Liver (tissue), 9 donors: ENCODE results near the gene SCGN. TPM values are rescaled to one million over a fixed set of nuclear protein-coding genes. Genes with fewer than 3 reads are reported as not detected.

Experiments
- DNase-seq: peaks from one replicate; pipeline ENCODE4 v3.0.0-alpha.2; 2017; ENCODE audit warnings: low spot score
- H3K27ac ChIP-seq, 2 donors: one replicate each; pipeline ENCODE4 v1.7.0; 2013; ENCODE audit warnings: inconsistent platforms in 2 of 2, low read length in 2 of 2, control low read depth in 1 of 2, low read depth in 1 of 2, mild to moderate bottlenecking in 1 of 2
- H3K27me3 ChIP-seq, 4 donors: one replicate each; pipeline versions ENCODE4 v1.6.1 to v1.7.0; 2013; ENCODE audit warnings: low read length in 3 of 4, inconsistent platforms in 1 of 4, mild to moderate bottlenecking in 1 of 4, moderate library complexity in 1 of 4; ENCODE audit not compliant: control insufficient read depth in 4 of 4, insufficient read depth in 4 of 4
- H3K36me3 ChIP-seq, 4 donors: one replicate each; pipeline versions ENCODE4 v1.6.1 to v1.7.0; 2013; ENCODE audit warnings: low read length in 3 of 4, mild to moderate bottlenecking in 3 of 4, low read depth in 1 of 4, moderate library complexity in 1 of 4; ENCODE audit not compliant: control insufficient read depth in 4 of 4, insufficient read depth in 3 of 4
- H3K4me1 ChIP-seq, 4 donors: one replicate each; pipeline versions ENCODE4 v1.6.1 to v1.7.0; 2013; ENCODE audit warnings: low read length in 3 of 4, mild to moderate bottlenecking in 3 of 4, moderate library complexity in 1 of 4; ENCODE audit not compliant: control insufficient read depth in 4 of 4, insufficient read depth in 4 of 4
- H3K4me3 ChIP-seq, 3 donors: one replicate each; pipeline versions ENCODE4 v1.6.1 to v1.7.0; 2013; ENCODE audit warnings: low read length in 3 of 3, control low read depth in 1 of 3, low read depth in 1 of 3, mild to moderate bottlenecking in 1 of 3
- H3K9ac ChIP-seq, 2 donors: one replicate each; pipeline ENCODE4 v1.7.0; 2013; ENCODE audit warnings: low read length in 2 of 2, mild to moderate bottlenecking in 2 of 2, moderate library complexity in 2 of 2, control low read depth in 1 of 2, low read depth in 1 of 2
- H3K9me3 ChIP-seq, 4 donors: one replicate each; pipeline versions ENCODE4 v1.6.1 to v1.7.0; 2013; ENCODE audit warnings: low read length in 3 of 4; ENCODE audit not compliant: control insufficient read depth in 4 of 4
- ATF3 ChIP-seq: IDR thresholded peaks from 2 replicates; pipeline ENCODE4 v1.6.1; 2016; ENCODE audit warnings: antibody characterized with exemption
- CTCF ChIP-seq: fragments of 150-350 bp; IDR thresholded peaks from 2 replicates; pipeline ENCODE4 v1.5.1; 2017; ENCODE audit warnings: improper control_type of control experiment, low read depth, low read length; ENCODE audit not compliant: missing input control
- EGR1 ChIP-seq, 2 donors: IDR thresholded peaks; 2 replicates each; pipeline ENCODE4 v1.6.1; 2016 to 2018; ENCODE audit warnings: antibody characterized with exemption in 2 of 2, low read depth in 2 of 2
- FOXA1 ChIP-seq: IDR thresholded peaks from 2 replicates; pipeline ENCODE4 v1.6.1; 2016; ENCODE audit warnings: antibody characterized with exemption
- FOXA2 ChIP-seq: IDR thresholded peaks from 2 replicates; pipeline ENCODE4 v1.6.1; 2016; ENCODE audit warnings: antibody characterized with exemption
- GABPA ChIP-seq, 2 donors: IDR thresholded peaks in 1 of 2; conservative IDR thresholded peaks in 1 of 2; 2 replicates each; pipeline ENCODE4 v1.6.1; 2016; ENCODE audit warnings: antibody characterized with exemption in 2 of 2, mild to moderate bottlenecking in 1 of 2, moderate library complexity in 1 of 2
- HNF4A ChIP-seq, 2 donors: conservative IDR thresholded peaks; 2 replicates each; pipeline ENCODE4 v1.6.1; 2016; ENCODE audit warnings: antibody characterized with exemption in 2 of 2, mild to moderate bottlenecking in 2 of 2
- HNF4G ChIP-seq: IDR thresholded peaks from 2 replicates; pipeline ENCODE4 v1.6.1; 2016; ENCODE audit warnings: antibody characterized with exemption
- JUND ChIP-seq, 2 donors: IDR thresholded peaks; 2 replicates each; pipeline ENCODE4 v1.6.1; 2016; ENCODE audit warnings: antibody characterized with exemption in 2 of 2
- NR2F2 ChIP-seq: IDR thresholded peaks from 2 replicates; pipeline ENCODE4 v1.6.1; 2016; ENCODE audit warnings: antibody characterized with exemption
- RAD21 ChIP-seq, 2 donors: IDR thresholded peaks; 2 replicates each; pipeline ENCODE4 v1.6.1; 2016; ENCODE audit warnings: antibody characterized with exemption in 2 of 2, mild to moderate bottlenecking in 2 of 2
- SP1 ChIP-seq: IDR thresholded peaks from 2 replicates; pipeline ENCODE4 v1.6.1; 2018; ENCODE audit warnings: antibody characterized with exemption, mild to moderate bottlenecking
- TAF1 ChIP-seq: conservative IDR thresholded peaks from 2 replicates; pipeline ENCODE4 v1.6.1; 2016; ENCODE audit warnings: antibody characterized with exemption, mild to moderate bottlenecking
- YY1 ChIP-seq: IDR thresholded peaks from 2 replicates; pipeline ENCODE4 v1.6.1; 2016; ENCODE audit warnings: antibody characterized with exemption, mild to moderate bottlenecking
- ZBTB33 ChIP-seq: IDR thresholded peaks from 2 replicates; pipeline ENCODE4 v1.6.1; 2016; ENCODE audit warnings: antibody characterized with exemption
- WGBS: extraction: QIAGEN DNeasy Blood & Tissue Kit; methylation state at CpG from one replicate; pipeline ENCODE4 v1.1.7; 2013; 5-methylcytosine and 5-hydroxymethylcytosine counted together
- polyA plus RNA-seq, 2 donors: library from polyadenylated mRNA; stranded (reverse) in 1 of 2; unstranded in 1 of 2; fragments of 200-250 nt in 1 of 2; fragments of >200 nt in 1 of 2; fragmentation: Nextera tagmentation in 1 of 2; extraction: Ambion mirVana in 1 of 2; gene quantifications; one replicate each; pipeline versions ENCODE4 v1.2.1 to v1.2.3, GENCODE V29; 2013 to 2015
- total RNA-seq, 2 donors: library from RNA; depleted of rRNA; stranded (reverse); fragments of >200 nt; gene quantifications; one replicate each; pipeline ENCODE4 v1.2.3, GENCODE V29; 2014
- TF ChIP-seq, protein P1 (sequence below): IDR thresholded peaks from 2 replicates; pipeline ENCODE4 v1.6.1; 2016; ENCODE audit warnings: antibody characterized with exemption
- TF ChIP-seq, protein P2 (sequence below): IDR thresholded peaks from 2 replicates; pipeline ENCODE4 v1.6.1; 2016; ENCODE audit warnings: antibody characterized with exemption, mild to moderate bottlenecking
- donor health status: healthy.
- donor health status: healthy.
- donor health status: healthy.
- donor health status: healthy.
- donor health status: healthy.

SCGN gene
- total and polyA plus RNA-seq, 4 donors: 0.28 to 8.1 (median 2.8) TPM

DNA sequence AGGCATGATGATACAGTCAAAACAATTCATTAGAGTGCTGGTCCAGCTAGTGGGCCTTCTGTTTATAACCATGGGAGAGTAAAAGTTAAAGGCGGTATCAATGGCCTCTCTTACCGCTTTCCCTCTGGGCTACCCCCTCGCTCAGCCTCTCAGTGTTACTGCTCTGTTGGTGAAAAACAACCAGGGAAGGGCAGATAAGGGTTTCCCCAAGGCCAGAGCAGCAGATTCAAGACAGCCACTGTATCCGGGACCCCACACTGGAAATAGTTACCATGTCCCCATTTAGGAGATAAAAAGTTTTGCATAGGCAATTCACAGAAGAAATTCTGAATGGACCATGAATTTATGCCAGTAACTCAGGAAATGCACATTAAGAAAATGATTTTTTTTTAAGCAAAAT lies 13.4 kb downstream of the SCGN start:
- 89% methylated on average over 4 of the region's 4 CpGs for WGBS
- H3K36me3 ChIP-seq: no peaks in the 10 kb centered on the region
- no peak for DNase-seq
- no peaks in the 10 kb centered on the region for H3K9me3 ChIP-seq
- H3K4me3 ChIP-seq: no peak overlapping the region
- no peak overlapping the region for H3K9ac ChIP-seq
- TF ChIP-seq YY1 (no peak), EGR1 (IDR thresholded peaks at IDR 0.05; ENCODE audit: low read depth in 2 of 2) (no peak), FOXA2 (no peak), CTCF (no peak), GABPA (IDR thresholded peaks at IDR 0.05 in 1 of 2, conservative IDR thresholded peaks at IDR 0.05 in 1 of 2) (no peak), RAD21 (IDR thresholded peaks at IDR 0.05) (no peak), SP1 (no peak), TAF1 (no peak), ZBTB33 (no peak), JUND (IDR thresholded peaks at IDR 0.05) (no peak), FOXA1 (no peak), HNF4A (conservative IDR thresholded peaks at IDR 0.05) (no peak)
- TF ChIP-seq, protein P1, sequence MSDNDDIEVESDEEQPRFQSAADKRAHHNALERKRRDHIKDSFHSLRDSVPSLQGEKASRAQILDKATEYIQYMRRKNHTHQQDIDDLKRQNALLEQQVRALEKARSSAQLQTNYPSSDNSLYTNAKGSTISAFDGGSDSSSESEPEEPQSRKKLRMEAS: no peak
- H3K27me3 ChIP-seq: peaks cover 0 to 9% (median 0%) of the 10 kb centered on the region in 4 donors
- no peak overlapping the region for H3K27ac ChIP-seq
- H3K4me1 ChIP-seq: peaks cover 1 to 20% (median 14%) of the 10 kb centered on the region in 4 donors

DNA sequence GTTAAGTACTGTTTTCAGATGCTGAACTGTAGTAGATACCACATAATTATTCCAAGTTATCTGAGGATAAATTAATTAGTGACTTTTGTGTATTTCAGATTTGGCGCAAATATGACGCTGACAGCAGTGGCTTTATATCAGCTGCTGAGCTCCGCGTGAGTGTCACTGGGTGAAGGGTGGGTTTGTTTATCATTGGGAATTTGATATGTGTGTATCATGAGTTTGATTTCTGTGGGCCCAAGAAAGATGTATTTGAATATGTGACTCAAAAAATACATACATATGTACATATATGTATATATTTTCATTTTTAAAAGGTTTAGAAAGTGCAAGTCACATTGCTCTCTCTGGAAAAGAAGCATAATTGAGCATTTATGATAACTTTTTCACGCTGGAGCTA lies 17.4 kb downstream of the SCGN start:
- Histone ChIP-seq H3K9ac (no peak overlapping the region), H3K4me1 (peaks cover 2 to 26% (median 23%) of the 10 kb centered on the region in 4 donors), H3K27ac (no peak overlapping the region), H3K4me3 (no peak overlapping the region), H3K27me3 (peaks cover 0 to 6% (median 0%) of the 10 kb centered on the region in 4 donors), H3K9me3 (no peaks in the 10 kb centered on the region), H3K36me3 (no peaks in the 10 kb centered on the region)
- TF ChIP-seq HNF4G (no peak), TAF1 (no peak), GABPA (IDR thresholded peaks at IDR 0.05 in 1 of 2, conservative IDR thresholded peaks at IDR 0.05 in 1 of 2) (no peak), NR2F2 (no peak), SP1 (no peak), ATF3 (no peak), FOXA2 (no peak), CTCF (no peak), JUND (IDR thresholded peaks at IDR 0.05) (no peak), HNF4A (conservative IDR thresholded peaks at IDR 0.05) (no peak)
- TF ChIP-seq, protein P1: no peak
- TF ChIP-seq, protein P2, sequence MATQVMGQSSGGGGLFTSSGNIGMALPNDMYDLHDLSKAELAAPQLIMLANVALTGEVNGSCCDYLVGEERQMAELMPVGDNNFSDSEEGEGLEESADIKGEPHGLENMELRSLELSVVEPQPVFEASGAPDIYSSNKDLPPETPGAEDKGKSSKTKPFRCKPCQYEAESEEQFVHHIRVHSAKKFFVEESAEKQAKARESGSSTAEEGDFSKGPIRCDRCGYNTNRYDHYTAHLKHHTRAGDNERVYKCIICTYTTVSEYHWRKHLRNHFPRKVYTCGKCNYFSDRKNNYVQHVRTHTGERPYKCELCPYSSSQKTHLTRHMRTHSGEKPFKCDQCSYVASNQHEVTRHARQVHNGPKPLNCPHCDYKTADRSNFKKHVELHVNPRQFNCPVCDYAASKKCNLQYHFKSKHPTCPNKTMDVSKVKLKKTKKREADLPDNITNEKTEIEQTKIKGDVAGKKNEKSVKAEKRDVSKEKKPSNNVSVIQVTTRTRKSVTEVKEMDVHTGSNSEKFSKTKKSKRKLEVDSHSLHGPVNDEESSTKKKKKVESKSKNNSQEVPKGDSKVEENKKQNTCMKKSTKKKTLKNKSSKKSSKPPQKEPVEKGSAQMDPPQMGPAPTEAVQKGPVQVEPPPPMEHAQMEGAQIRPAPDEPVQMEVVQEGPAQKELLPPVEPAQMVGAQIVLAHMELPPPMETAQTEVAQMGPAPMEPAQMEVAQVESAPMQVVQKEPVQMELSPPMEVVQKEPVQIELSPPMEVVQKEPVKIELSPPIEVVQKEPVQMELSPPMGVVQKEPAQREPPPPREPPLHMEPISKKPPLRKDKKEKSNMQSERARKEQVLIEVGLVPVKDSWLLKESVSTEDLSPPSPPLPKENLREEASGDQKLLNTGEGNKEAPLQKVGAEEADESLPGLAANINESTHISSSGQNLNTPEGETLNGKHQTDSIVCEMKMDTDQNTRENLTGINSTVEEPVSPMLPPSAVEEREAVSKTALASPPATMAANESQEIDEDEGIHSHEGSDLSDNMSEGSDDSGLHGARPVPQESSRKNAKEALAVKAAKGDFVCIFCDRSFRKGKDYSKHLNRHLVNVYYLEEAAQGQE: no peak
- DNase-seq: no peak
- WGBS: 95% methylated on average over 5 of the region's 5 CpGs
